HepG2 (cell line): ENCODE measurements around the gene SMIM12. TPM values are rescaled to one million over a fixed set of nuclear protein-coding genes. Genes with fewer than 3 reads are reported as not detected.

ENCODE experiments used
- AKAP8 ChIP-seq: sonication (generic); formaldehyde crosslinking; IDR thresholded peaks from 2 replicates; pipeline ENCODE4 v1.5.1; 2020; ENCODE audit warnings: mild to moderate bottlenecking, missing genetic modification reagents
- CHD4 ChIP-seq: fragments of 200-600 bp; sonication (generic); IDR thresholded peaks from 2 replicates; pipeline ENCODE4 v1.7.0; 2017; ENCODE audit warnings: mild to moderate bottlenecking, low read length, borderline replicate concordance
- DNMT1 ChIP-seq: sonication (generic); formaldehyde crosslinking; IDR thresholded peaks from 2 replicates; pipeline ENCODE4 v1.5.1; 2020; ENCODE audit warnings: mild to moderate bottlenecking, missing genetic modification reagents
- EP300 ChIP-seq, 3 experiments: sonication (generic) in 1 of 3; formaldehyde crosslinking in 1 of 3; IDR thresholded peaks; 2 replicates each; pipeline versions ENCODE4 v1.5.1 to v1.6.1; 2011 to 2020; ENCODE audit warnings: low read depth in 2 of 3, low read length in 2 of 3, borderline replicate concordance in 1 of 3, improper control_type of control experiment in 1 of 3, mild to moderate bottlenecking in 1 of 3, missing genetic modification reagents in 1 of 3, moderate library complexity in 1 of 3
- FOXP4 ChIP-seq: sonication (generic); formaldehyde crosslinking; IDR thresholded peaks from 2 replicates; pipeline ENCODE4 v1.4.0; 2020; ENCODE audit warnings: missing genetic modification reagents
- KDM5B ChIP-seq: sonication (generic); formaldehyde crosslinking; IDR thresholded peaks from 2 replicates; pipeline ENCODE4 v1.4.0; 2020; ENCODE audit warnings: missing genetic modification reagents, mild to moderate bottlenecking, borderline replicate concordance
- KDM6A ChIP-seq: IDR thresholded peaks from 2 replicates; pipeline ENCODE4 v1.6.1; 2016; ENCODE audit warnings: low read depth
- MYPOP ChIP-seq: sonication (generic); formaldehyde crosslinking; IDR thresholded peaks from 2 replicates; pipeline ENCODE4 v1.8.1; 2023; ENCODE audit warnings: mild to moderate bottlenecking, moderate library complexity, missing genetic modification reagents
- TBL1XR1 ChIP-seq: fragments of 150-350 bp; IDR thresholded peaks from 2 replicates; pipeline ENCODE4 v1.6.1; 2014; ENCODE audit warnings: borderline replicate concordance, low read length; ENCODE audit not compliant: partially characterized antibody
- TRAFD1 ChIP-seq: sonication (generic); formaldehyde crosslinking; IDR thresholded peaks from 2 replicates; pipeline ENCODE4 v1.5.1; 2020; ENCODE audit warnings: missing genetic modification reagents, mild to moderate bottlenecking, borderline replicate concordance
- ZBTB7B ChIP-seq: sonication (generic); formaldehyde crosslinking; IDR thresholded peaks from 2 replicates; pipeline ENCODE4 v1.4.0; 2020; ENCODE audit warnings: missing genetic modification reagents
- ZFP41 ChIP-seq: sonication (generic); formaldehyde crosslinking; IDR thresholded peaks from 2 replicates; pipeline ENCODE4 v1.4.0; 2020; ENCODE audit warnings: mild to moderate bottlenecking, missing genetic modification reagents, borderline replicate concordance
- ZFP91 ChIP-seq: sonication (generic); formaldehyde crosslinking; IDR thresholded peaks from 2 replicates; pipeline ENCODE4 v1.9.0; 2022; ENCODE audit warnings: missing genetic modification reagents, mild to moderate bottlenecking, borderline replicate concordance
- ZNF207 ChIP-seq: fragments of 450-650 bp; IDR thresholded peaks from 2 replicates; pipeline ENCODE4 v1.6.1; 2016; ENCODE audit warnings: antibody characterized with exemption, borderline replicate concordance
- ZNF280B ChIP-seq: sonication (generic); formaldehyde crosslinking; IDR thresholded peaks from 2 replicates; pipeline ENCODE4 v1.5.0; 2020; ENCODE audit warnings: missing genetic modification reagents, mild to moderate bottlenecking, borderline replicate concordance
- ZNF414 ChIP-seq: sonication (generic); formaldehyde crosslinking; IDR thresholded peaks from 2 replicates; pipeline ENCODE4 v1.5.0; 2020; ENCODE audit warnings: missing genetic modification reagents
- ZNF615 ChIP-seq: sonication (generic); formaldehyde crosslinking; IDR thresholded peaks from 2 replicates; pipeline ENCODE4 v1.5.0; 2020; ENCODE audit warnings: mild to moderate bottlenecking, missing genetic modification reagents, borderline replicate concordance
- ZNF772 ChIP-seq: sonication (generic); formaldehyde crosslinking; IDR thresholded peaks from 2 replicates; pipeline ENCODE4 v1.5.0; 2020; ENCODE audit warnings: mild to moderate bottlenecking, missing genetic modification reagents
- ZNF775 ChIP-seq: sonication (generic); formaldehyde crosslinking; IDR thresholded peaks from 2 replicates; pipeline ENCODE4 v1.4.0; 2020; ENCODE audit warnings: missing genetic modification reagents, mild to moderate bottlenecking, moderate library complexity, borderline replicate concordance
- polyA plus RNA-seq, 8 experiments: library from polyadenylated mRNA; depleted of rRNA in 3 of 8; stranded (reverse) in 7 of 8; unstranded in 1 of 8; fragments of >200 nt; fragmentation: Illumina TruSeq in 4 of 8; extraction: Trizol in 4 of 8; gene quantifications; 2 replicates each; pipeline versions ENCODE4 v1.2.1 to v1.2.3, GENCODE V29; 2011 to 2016; ENCODE audit warnings: low read depth in 4 of 8, missing spikeins in 1 of 8, mixed read lengths in 1 of 8; ENCODE audit not compliant: insufficient read depth in 1 of 8
- total RNA-seq, 5 experiments: library from RNA; depleted of rRNA; stranded (reverse); fragments of >200 nt; fragmentation: Illumina TruSeq; extraction: Trizol; gene quantifications; 2 replicates each; pipeline ENCODE4 v1.2.3, GENCODE V29; 2016; ENCODE audit warnings: low read depth in 1 of 5

SMIM12 gene
- total and polyA plus RNA-seq, 2 of the 13 experiments (the other 11 are each of a cell fraction or from before 2014, with no cell fraction given) = 20.1 to 41.3 TPM

- peak; percentile 50; the same call in 1 of the 2 replicates for TF ChIP-seq ZBTB7B
- no peak for TF ChIP-seq ZNF280B (CRISPR knock-in tag)
- TF ChIP-seq ZFP41 = no peak
- no peak for TF ChIP-seq ZNF414 (CRISPR knock-in tag)
- peak; percentile 46; the same call in 1 of the 2 replicates for TF ChIP-seq TRAFD1 (CRISPR knock-in tag)
- TF ChIP-seq KDM6A = peak; percentile 37
- TF ChIP-seq ZNF207 = no peak
- peak; percentile 57; the same call in 1 of the 2 replicates for TF ChIP-seq ZFP91
- no peak for TF ChIP-seq CHD4
- TF ChIP-seq EP300 (IDR thresholded peaks at IDR 0.05; ENCODE audit: low read depth in 2 of 2, low read length in 2 of 2) = peak in 1 of 2 experiments; percentile 50; a peak in 2 of 4 replicates
- no peak; the same call in 1 of the 2 replicates for TF ChIP-seq EP300 (CRISPR knock-in tag; IDR thresholded peaks at IDR 0.05; ENCODE audit: borderline replicate concordance)
- TF ChIP-seq DNMT1 = no peak
- no peak for TF ChIP-seq ZNF775 (CRISPR knock-in tag)
- no peak for TF ChIP-seq AKAP8 (CRISPR knock-in tag)
- TF ChIP-seq MYPOP (CRISPR knock-in tag) = peak; percentile 59; the same call in 1 of the 2 replicates
- no peak for TF ChIP-seq TBL1XR1
- TF ChIP-seq ZNF772 (CRISPR knock-in tag) = peak; percentile 71; the same call in 1 of the 2 replicates
- TF ChIP-seq FOXP4 (CRISPR knock-in tag) = peak; percentile 98
- TF ChIP-seq KDM5B (CRISPR knock-in tag) = no peak
- no peak for TF ChIP-seq ZNF615
Observed at GRCh38 chr1:34825455-34826091, 34.0 kb downstream of the SMIM12 start (continued).
